ENCODE results near the gene DGKD.

GRCh38 chr2:233468741-233469110 lies 114.4 kb downstream of the DGKD start:
- TF ChIP-seq CTCF (IDR thresholded peaks at IDR 0.05), result no peak
- no peak for TF ChIP-seq POLR2AphosphoS5 (IDR thresholded peaks at IDR 0.05)

All from prostate gland (tissue), 2 donors.